IPS-18c (cell line): ENCODE results near the gene TNNT3.
"Not testable (repeated sequence)": the region's sequence is repeated elsewhere in the genome, so short reads cannot be mapped to it uniquely, and the experiment has no call there.

Experiments used
- H3K4me3 ChIP-seq: 2 replicates; pipeline ENCODE4 v1.7.0; 2013; ENCODE audit warnings: low read depth, mild to moderate bottlenecking, low read length, moderate library complexity; ENCODE audit not compliant: insufficient read depth
- H3K9me3 ChIP-seq: one replicate; pipeline ENCODE4 v1.6.1; 2013; ENCODE audit warnings: mild to moderate bottlenecking, low read length, moderate library complexity; ENCODE audit not compliant: control insufficient read depth, insufficient read depth

Gene TNNT3

DNA sequence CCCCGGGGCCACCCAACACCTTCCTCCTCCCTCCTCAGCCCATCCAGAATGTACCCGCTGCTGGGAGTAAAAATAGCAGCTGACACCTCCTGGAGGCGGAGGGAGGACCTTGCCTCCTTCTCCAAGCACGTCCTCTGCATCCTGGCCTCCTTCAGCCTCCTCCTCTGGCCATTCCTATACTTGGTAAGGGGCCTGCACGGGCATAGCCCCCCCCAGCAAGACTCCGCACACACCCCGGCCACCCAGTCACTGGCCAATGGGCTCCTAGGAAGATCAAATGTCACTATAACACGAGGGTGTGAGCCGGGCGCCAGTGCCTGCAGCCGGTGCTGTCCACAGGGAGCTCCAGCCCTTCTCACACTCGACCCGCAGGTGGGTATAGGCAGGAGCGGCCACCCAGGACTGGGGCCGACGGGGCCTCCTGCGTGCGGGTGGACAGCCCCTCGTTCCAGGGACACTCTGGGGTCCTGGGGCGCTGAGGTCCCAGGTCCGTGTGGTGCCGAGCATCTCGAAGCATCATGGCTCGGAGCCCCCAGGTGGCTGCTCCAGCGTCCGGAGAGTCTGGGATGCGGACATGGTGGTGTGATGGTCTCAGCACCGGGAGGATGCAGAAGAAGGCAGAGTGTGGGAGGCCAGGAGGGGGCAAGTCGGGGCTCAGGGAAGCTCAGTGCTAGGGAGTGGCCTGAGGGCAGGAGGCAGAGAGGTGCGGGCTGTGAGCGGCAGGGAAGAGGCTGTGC is at the start of gene TNNT3:
Gene TNNT3 (plus strand): TSS at position 313 of the 737 bp plus-strand sequence. CDS start 3,172 bp downstream, outside the sequence.
- H3K4me3 ChIP-seq = no peak within 1 kb of the TSS
- H3K9me3 ChIP-seq = no peaks in the 10 kb centered on the region

DNA sequence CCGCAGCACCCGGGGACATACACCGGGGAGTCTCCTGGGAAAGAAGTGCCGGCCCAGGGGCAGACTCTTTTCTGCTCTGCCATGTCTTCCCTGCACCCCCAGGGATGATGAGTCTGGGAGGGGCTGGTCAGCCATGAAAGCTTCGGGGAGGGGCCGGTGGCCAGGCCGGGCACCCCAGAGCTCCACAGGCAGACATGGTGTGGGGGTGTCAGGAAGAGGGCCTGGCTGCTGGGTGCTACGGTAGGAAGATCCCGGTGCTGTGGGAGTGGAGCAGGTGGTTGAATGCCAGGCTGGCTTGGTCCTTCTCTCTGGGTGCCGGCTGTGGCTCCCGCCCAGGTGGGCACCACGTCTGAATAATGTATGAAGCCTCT is 49.2 kb upstream of the TNNT3 start:
- Histone ChIP-seq H3K4me3 (no peak overlapping the region), H3K9me3 (no peaks in the 10 kb centered on the region)

DNA sequence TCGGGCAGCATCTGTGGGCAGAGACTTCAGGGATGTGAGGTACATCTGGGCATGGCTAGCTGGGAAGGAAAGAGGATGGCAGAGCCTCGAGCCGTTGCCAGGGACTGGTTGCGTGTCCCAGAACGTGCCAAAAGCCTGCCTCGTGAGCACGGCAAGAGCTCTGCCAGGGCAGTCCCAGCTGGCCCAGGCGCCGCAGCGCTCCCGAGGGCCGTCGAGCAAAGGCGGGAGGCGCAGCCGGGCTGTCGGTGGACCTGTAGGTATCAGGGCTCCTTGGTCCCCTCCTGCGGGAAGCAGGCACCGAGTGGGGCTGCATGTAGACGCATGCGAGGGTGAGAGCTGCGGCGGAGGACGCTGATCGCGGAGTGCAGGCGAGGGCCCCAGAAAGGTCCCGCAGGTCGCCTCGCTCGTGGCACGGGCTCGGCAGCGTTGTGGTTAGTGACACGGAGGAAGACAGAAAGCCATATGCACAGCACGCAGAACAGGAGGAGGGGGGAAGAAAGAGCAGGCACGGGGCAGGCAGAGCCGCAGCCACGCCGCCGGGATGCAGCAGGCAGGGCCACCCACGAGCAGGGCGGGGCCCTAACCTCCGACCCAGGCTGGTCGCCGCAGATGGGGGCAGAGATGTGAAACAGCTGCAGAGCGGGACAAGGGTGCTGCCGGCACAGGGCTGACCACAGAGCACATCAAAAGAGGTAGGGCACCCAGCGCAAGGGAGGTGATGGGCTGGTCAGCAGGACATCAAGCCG is 48.6 kb upstream of the TNNT3 start:
- H3K4me3 ChIP-seq = no peak overlapping the region
- H3K9me3 ChIP-seq = no peaks in the 10 kb centered on the region

DNA sequence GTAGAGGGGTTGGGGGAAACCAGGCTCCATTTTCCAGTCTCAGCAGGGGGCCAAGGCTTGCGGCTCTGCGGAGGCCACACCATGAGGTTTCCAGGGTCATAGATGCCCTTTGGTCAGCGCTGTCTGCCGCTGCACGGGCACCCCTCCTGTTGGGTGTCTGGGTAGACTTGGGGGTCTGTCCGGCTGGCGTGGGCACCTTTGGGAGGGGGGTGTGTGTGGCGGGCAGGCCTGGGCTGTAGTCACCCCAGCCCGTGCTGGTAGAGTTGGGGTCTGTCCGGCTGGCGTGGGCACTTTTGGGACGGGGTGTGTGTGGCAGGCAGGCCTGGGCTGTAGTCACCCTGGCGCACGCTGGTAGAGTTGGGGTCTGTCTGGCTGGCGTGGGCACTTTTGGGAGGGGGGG is 48.0 kb upstream of the TNNT3 start:
- no peaks in the 10 kb centered on the region for H3K9me3 ChIP-seq
- no peak overlapping the region for H3K4me3 ChIP-seq

DNA sequence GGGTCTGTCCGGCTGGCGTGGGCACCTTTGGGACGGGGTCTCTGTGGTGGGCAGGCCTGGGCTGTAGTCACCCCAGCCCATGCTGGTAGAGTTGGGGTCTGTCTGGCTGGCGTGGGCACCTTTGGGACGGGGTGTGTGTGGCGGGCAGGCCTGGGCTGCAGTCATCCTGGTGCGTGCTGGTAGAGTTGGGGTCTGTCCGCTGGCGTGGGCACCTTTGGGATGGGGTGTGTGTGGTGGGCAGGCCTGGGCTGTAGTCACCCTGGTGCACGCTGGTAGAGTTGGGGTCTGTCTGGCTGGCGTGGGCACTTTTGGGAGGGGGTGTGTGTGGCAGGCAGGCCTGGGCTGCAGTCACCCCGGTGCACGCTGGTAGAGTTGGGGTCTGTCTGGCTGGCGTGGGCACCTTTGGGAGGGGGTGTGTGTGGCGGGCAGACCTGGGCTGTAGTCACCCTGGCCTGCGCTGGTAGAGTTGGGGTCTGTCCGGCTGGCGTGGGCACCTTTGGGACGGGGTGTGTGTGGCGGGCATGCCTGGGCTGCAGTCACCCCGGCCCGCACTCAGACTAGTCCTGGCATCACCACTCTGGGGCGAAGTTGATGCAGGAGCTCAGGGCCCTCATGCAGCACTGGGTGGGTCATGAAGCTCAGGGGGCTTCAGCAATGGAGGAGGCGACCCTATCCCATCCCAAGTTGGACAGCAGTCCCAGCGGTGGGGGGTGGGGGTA is 47.1 kb upstream of the TNNT3 start:
- H3K9me3 ChIP-seq = no peaks in the 10 kb centered on the region
- H3K4me3 ChIP-seq = no peak overlapping the region

DNA sequence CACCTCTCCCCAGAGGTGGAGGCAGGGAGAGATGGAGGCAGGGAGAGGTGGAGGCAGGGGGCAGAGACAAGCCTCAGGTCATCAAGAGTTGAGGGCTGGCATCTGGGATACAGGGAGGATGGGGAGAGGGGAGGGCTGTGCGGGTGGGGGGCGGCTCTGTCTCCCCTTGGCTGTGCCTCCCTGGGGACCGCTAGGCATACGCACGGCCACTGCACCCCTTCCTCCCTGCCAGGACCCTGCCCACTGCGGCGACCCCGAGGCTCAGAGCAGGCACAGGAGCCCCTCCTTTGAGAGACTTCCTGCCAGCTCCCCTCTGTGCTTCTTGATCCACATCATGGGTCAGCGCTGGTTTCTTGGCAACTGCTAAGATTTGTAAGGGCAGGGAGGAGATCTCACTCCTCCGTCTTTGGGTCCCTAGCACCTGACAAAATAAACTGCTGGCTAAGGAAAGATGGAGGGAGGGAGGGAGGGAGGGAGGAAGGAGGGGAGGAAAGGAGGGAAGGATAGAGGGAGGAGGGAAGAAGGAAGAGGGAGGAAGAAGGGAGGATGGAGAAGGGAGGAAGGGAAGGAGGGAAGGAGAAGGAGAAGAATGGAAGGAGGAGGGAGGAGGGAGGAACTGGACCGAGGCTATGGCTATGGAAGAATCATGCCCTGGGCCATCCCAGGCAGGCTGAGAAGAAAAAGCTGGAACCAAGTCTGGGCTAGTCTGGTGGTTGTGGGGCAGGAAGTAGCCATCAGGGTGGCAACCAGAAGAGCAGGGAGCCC is 46.3 kb upstream of the TNNT3 start:
- Histone ChIP-seq H3K4me3 (no peak overlapping the region), H3K9me3 (no peaks in the 10 kb centered on the region)

DNA sequence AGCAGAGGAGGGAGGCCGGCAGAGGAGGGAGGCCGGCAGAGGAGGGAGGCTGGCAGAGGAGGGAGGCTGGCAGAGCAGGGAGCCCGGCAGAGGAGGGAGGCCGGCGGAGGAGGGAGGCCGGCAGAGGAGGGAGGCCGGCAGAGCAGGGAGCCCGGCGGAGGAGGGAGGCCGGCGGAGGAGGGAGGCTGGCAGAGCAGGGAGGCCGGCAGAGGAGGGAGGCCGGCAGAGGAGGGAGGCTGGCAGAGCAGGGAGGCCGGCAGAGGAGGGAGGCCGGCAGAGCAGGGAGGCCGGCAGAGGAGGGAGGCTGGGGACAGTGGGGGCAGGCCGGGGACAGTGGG is 45.7 kb upstream of the TNNT3 start:
- not testable (repeated sequence) for H3K9me3 ChIP-seq, H3K4me3 ChIP-seq

DNA sequence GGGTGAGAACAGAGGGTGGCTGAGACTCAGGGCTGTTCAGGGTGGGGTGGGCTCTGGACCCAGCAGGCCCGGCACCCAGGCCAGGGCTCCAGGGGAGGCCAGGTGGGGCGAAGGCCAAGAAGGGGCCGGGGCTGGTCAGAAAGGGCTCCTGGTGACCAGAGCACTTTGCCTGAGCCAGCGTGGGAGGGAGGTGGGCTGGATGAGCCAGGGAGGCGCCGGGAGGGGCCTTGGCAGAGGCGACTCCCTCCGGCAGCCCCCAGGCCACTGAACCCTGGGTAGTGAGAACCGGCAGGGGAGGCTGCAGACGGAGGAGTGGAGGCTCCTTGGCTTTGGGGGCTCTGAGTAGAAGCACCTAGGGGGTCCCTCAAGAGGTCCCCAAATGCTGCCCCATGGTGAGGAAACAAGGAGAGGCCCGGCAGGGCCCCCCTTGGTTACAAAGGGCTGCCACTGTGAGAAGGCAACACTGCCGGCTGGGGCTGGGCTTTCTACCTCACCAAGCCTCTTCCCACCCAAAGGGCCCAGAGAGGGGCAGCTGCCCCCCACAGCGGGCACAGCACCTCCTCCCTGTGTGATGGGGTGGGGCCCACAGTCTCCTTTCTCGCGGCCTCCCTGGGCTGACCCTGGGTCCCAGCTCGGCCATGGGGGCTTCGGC is 44.9 kb upstream of the TNNT3 start:
- not testable (repeated sequence) for H3K9me3 ChIP-seq, H3K4me3 ChIP-seq

DNA sequence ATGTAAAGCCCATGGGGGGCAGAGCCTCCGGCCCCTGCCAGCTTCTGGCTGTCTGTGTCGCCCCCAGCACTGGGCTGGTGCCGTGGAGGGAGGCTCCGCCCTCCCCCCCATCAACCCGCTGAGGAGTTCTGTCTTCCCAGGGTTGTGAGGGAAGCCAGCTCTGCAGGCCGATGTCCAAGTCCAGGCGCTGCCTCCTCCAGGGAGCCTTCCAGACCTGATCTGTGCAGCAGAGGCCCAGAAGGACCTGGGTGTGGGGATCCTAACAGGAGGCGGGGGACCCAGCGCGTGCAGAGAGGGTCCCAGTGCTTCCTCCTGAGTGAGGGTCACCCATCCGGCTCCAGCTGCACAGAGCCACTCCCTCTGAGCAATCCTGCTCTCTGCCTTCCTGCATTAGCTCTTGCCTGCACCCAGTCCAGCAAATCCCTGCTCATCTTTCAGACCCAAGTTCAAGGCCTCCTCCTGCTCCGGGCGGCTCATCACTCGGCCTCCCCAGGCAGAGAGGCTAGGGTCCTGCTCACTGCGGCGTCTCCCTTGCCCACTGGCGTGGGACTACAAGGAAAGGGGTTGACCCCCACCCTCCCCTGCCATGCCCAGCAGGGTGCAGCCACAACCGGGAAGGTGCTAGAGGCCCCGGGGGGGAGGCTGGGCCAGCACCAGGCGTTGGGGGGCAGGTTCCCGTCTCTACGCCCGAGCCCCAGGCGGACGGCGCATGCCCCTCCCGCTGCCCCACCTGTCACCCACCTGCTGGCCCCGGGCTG is 44.2 kb upstream of the TNNT3 start:
- Histone ChIP-seq H3K4me3 (no peak overlapping the region), H3K9me3 (no peaks in the 10 kb centered on the region)

DNA sequence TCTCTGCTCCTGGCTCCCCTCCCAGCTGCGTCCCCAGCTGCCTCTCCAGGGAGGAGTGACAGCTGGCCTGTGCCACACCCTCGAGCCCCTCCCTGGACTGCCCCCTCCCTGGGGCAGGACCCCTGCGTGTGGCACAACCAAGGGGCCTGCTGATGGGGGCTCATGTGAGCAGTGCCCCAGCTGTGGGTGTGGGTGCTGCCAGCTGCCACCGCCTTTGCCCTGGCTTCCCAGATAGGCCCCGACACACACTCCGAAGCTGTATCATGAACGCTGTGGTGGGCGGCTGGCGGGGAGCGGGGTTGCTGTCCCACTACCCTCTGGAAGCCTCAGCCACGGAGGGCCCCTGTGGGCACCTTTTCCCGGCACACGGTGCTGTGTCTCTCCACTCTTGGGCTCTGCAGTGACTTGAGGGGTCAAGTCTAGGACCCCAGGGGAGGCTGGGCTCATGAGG is 43.6 kb upstream of the TNNT3 start:
- not testable (repeated sequence) for H3K4me3 ChIP-seq, H3K9me3 ChIP-seq

DNA sequence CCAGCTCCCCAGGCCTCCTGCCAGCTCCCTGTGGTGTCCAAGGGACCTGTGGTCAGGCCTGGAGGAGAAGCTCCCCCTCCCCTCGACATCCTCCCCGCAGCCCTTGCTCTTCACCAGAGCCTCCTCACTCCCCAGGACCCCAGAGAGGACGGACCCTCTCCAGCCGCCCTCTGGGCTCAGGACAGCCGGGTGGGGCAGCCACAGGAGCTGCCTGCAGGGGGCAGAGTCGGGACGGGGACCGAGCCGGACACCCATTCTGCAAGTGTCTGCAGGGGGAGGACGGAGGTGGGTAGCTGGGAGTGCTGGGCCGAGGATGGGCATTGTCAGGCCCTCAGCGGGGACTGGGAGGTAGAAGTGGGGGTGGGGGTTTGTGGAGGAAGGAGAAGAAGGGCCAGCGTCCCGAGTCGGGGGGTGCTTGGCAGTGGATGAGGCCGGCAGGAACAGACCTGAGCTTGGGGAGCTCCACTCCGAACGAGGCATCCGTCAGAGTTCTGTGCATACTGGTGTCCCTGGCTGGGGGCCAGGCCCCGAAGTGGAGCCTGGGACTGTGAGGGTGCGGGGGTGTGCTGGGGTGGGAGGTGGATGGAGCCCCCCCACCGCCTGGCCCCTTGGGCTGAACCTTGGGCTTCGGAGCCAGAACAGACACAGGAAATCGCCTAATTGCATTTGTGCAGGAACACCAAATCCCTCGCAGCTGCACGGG is 43.0 kb upstream of the TNNT3 start:
- Histone ChIP-seq H3K9me3 (no peaks in the 10 kb centered on the region), H3K4me3 (no peak overlapping the region)

DNA sequence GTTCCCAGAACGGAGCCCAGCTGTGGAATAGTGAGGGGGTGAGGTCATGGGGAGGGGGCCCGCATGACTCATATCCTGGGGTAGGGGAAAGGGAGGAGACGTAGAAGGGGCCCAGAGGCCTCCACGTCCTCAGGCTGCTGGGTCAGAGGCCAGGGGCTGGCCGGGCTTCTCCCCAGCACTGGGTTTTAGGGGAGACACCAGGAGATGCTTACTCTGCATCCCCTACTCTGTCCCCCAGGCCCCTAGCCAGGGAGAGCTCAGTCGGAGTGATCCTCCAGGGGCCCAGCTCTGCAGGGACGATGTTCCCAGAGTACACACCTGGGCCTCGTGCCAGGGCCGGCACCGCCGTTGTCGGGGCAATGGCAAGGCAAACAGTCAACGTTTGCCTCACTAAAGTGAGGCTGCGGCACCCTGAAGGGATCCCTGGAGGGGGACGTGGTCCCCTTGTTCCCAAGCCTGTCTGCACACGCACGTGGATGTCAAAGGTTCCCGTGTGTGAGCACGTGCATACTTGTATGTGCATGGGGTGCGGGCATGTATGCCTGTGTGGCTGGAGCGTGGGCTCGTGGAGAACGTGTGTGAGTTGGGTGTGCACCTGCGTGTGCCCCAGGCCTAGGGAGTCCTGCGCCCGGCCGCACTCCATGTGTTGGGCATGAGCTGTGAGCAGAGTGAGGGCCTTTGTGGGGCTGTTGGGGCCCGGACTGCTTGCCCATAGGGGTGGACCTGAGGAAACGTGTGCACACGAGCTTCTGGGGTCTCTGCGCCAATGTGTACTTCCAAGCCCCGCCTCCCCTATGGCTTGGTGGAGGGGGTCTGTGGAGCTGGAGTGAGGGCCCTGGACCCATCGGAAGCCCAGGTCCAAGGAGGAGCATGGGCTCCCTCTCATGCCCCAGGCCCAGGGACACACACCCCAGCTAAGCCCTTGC is 42.0 kb upstream of the TNNT3 start:
- H3K9me3 ChIP-seq = no peaks in the 10 kb centered on the region
- H3K4me3 ChIP-seq = no peak overlapping the region

DNA sequence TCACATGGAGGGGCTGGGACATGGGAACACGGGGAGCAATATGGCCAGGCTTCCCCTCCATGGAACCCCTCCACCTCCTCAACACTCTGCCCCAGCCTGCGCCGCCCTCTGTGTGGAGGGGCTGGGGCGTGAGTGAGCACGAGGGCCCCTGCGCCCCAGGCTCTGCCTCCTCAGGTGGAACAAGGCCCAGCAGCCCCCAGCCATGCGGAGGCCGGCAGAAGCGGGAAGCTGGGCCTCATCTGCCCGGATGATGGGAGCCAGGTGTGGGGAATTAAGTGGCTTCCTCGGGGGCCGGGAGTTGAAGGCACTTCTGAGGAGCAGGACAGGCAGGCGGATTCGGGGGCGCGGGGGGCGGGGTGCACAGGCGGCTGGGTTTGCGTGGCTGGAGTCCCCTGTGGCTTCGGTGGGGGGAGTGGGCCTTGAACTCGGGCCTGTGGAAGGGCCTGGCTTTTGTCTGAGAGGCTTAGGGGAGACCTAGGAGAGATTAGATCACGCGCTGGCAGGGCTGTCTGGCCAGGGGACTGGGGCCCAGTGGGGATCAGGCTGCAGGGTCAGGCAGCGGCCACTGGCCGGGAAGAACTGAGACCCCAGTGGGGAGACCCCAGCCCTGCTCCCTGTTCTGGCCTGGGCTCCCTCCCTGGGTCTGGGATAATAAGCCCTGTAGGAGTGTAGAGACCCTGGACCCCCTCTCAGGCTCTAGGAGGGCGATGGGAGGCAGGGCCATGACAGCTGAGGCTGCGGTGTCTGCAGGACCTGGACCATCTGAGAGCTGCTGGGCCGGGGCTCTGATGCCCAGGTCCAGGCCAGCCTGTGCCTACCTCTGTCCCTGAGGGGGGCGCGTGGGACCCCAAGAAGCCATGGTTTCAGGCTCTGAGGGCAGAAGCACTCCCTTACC is 41.1 kb upstream of the TNNT3 start:
- Histone ChIP-seq H3K9me3 (no peaks in the 10 kb centered on the region), H3K4me3 (no peak overlapping the region)

DNA sequence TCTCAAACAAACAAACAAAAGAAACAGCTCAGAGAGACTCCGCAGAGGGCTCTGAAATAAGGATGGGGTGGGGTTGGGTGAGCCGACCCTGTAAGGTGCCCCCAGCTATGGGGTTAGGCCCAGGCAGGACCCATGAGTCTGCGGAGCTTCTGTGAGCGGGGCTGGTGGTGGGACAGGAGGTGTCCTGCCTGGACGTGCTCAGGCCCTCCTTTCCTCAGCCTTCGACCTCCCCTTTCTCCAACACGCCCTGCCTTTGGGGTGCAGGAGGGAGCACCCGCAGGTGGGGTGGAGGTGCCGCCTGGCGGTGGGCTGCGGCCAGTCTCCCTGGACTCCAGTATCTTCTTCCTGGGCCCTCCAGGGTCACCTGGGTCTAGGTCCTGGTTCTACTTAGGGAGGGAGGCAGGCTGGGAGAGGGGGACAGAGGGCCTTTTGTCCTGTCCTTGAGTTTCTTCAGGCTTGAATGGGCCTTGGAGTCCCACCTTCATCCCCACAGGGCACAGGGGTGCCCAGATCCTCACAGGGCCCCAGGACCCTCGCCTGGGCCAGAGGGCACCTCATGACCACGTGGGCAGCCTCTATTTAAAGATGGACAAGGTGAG is 40.1 kb upstream of the TNNT3 start:
- H3K9me3 ChIP-seq = no peaks in the 10 kb centered on the region
- H3K4me3 ChIP-seq = no peak overlapping the region
